Mesenchymal stem cell (in vitro differentiated cells and primary cell): ENCODE results near the gene SUGCT.

Source experiments
- DNase-seq: peaks from one replicate; pipeline ENCODE4 v3.0.0-alpha.2; 2013
- H2AFZ ChIP-seq: one replicate; pipeline ENCODE4 v1.6.1; 2013; ENCODE audit warnings: low read depth, mild to moderate bottlenecking, control low read depth, inconsistent platforms, low read length, moderate library complexity
- H2AK5ac ChIP-seq: 2 replicates; pipeline ENCODE4 v1.6.1; 2013; ENCODE audit warnings: low read length, moderate library complexity, mild to moderate bottlenecking, inconsistent platforms; ENCODE audit not compliant: severe bottlenecking
- H2BK120ac ChIP-seq: one replicate; pipeline ENCODE4 v1.6.1; 2013; ENCODE audit warnings: low read depth, mild to moderate bottlenecking, inconsistent platforms, low read length, moderate library complexity
- H2BK12ac ChIP-seq, 2 experiments: one replicate each; pipeline ENCODE4 v1.6.1; 2013; ENCODE audit warnings: inconsistent platforms in 2 of 2, low read length in 2 of 2, mild to moderate bottlenecking in 2 of 2, moderate library complexity in 2 of 2, control low read depth in 1 of 2
- H2BK15ac ChIP-seq: one replicate; pipeline ENCODE4 v1.6.1; 2013; ENCODE audit warnings: mild to moderate bottlenecking, low read depth, inconsistent platforms; ENCODE audit not compliant: poor library complexity, severe bottlenecking
- H2BK5ac ChIP-seq: 2 replicates; pipeline ENCODE4 v1.6.1; 2013; ENCODE audit warnings: low read depth, mild to moderate bottlenecking, low read length, control low read depth, inconsistent platforms; ENCODE audit not compliant: poor library complexity, severe bottlenecking
- H3K14ac ChIP-seq, 2 experiments: one replicate each; pipeline ENCODE4 v1.6.1; 2013; ENCODE audit warnings: inconsistent platforms in 2 of 2, low read length in 2 of 2, control low read depth in 1 of 2, mild to moderate bottlenecking in 1 of 2, moderate library complexity in 1 of 2
- H3K18ac ChIP-seq, 2 experiments: one replicate each; pipeline ENCODE4 v1.6.1; 2013; ENCODE audit warnings: inconsistent platforms in 2 of 2, low read length in 2 of 2, control low read depth in 1 of 2, low read depth in 1 of 2, mild to moderate bottlenecking in 1 of 2
- H3K23ac ChIP-seq, 2 experiments: one replicate each; pipeline ENCODE4 v1.6.1; 2013; ENCODE audit warnings: inconsistent platforms in 2 of 2, low read length in 2 of 2, mild to moderate bottlenecking in 2 of 2, moderate library complexity in 2 of 2, control low read depth in 1 of 2
- H3K27ac ChIP-seq: 2 replicates; pipeline ENCODE4 v1.5.1; 2013; ENCODE audit warnings: mild to moderate bottlenecking, moderate library complexity, low read length, control low read depth, inconsistent platforms; ENCODE audit not compliant: poor library complexity, severe bottlenecking
- H3K27me3 ChIP-seq, 2 experiments: 2 replicates each; pipeline versions ENCODE4 v1.6.1 to v1.7.0; 2013; ENCODE audit warnings: low read length in 2 of 2, mild to moderate bottlenecking in 2 of 2, moderate library complexity in 2 of 2, control low read depth in 1 of 2, inconsistent platforms in 1 of 2; ENCODE audit not compliant: control insufficient read depth in 1 of 2, insufficient read depth in 1 of 2
- H3K36me3 ChIP-seq, 2 experiments: 2 replicates each; pipeline versions ENCODE4 v1.6.1 to v1.7.0; 2013; ENCODE audit warnings: low read length in 2 of 2, control low read depth in 1 of 2, inconsistent platforms in 1 of 2, low read depth in 1 of 2, mild to moderate bottlenecking in 1 of 2; ENCODE audit not compliant: insufficient read depth in 2 of 2, control insufficient read depth in 1 of 2
- H3K4ac ChIP-seq, 2 experiments: one replicate each; pipeline ENCODE4 v1.6.1; 2013; ENCODE audit warnings: inconsistent platforms in 2 of 2, low read length in 2 of 2, mild to moderate bottlenecking in 2 of 2, moderate library complexity in 2 of 2, control low read depth in 1 of 2, low read depth in 1 of 2
- H3K4me1 ChIP-seq: 2 replicates; pipeline ENCODE4 v1.6.1; 2013; ENCODE audit warnings: low read depth, low read length, control low read depth; ENCODE audit not compliant: control insufficient read depth, insufficient read depth
- H3K4me2 ChIP-seq: 2 replicates; pipeline ENCODE4 v1.6.1; 2013; ENCODE audit warnings: low read length, mild to moderate bottlenecking, inconsistent platforms; ENCODE audit not compliant: poor library complexity, severe bottlenecking
- H3K4me3 ChIP-seq, 2 experiments: 2 replicates each; pipeline versions ENCODE4 v1.5.1 to v1.7.0; 2013; ENCODE audit warnings: low read length in 2 of 2, mild to moderate bottlenecking in 2 of 2, control low read depth in 1 of 2, low read depth in 1 of 2; ENCODE audit not compliant: insufficient read depth in 1 of 2
- H3K79me1 ChIP-seq: replicated peaks from 2 replicates; pipeline ENCODE4 v1.6.1; 2013; ENCODE audit warnings: mild to moderate bottlenecking, control low read depth, low read length, inconsistent platforms; ENCODE audit not compliant: poor library complexity, severe bottlenecking
- H3K9ac ChIP-seq: 2 replicates; pipeline ENCODE4 v1.7.0; 2013; ENCODE audit warnings: mild to moderate bottlenecking, low read length, moderate library complexity
- H3K9me3 ChIP-seq: 2 replicates; pipeline ENCODE4 v1.7.0; 2013; ENCODE audit warnings: mild to moderate bottlenecking, low read length; ENCODE audit not compliant: control insufficient read depth
- H4K8ac ChIP-seq: one replicate; pipeline ENCODE4 v1.6.1; 2013; ENCODE audit warnings: inconsistent platforms, mild to moderate bottlenecking, low read length, moderate library complexity
- H4K91ac ChIP-seq: one replicate; pipeline ENCODE4 v1.6.1; 2013; ENCODE audit warnings: mild to moderate bottlenecking, low read length, inconsistent platforms
- WGBS: methylation state at CpG from one replicate; pipeline ENCODE4 v1.1.7; 2013; ENCODE audit warnings: mixed read lengths; 5-methylcytosine and 5-hydroxymethylcytosine counted together

The SUGCT gene

DNA sequence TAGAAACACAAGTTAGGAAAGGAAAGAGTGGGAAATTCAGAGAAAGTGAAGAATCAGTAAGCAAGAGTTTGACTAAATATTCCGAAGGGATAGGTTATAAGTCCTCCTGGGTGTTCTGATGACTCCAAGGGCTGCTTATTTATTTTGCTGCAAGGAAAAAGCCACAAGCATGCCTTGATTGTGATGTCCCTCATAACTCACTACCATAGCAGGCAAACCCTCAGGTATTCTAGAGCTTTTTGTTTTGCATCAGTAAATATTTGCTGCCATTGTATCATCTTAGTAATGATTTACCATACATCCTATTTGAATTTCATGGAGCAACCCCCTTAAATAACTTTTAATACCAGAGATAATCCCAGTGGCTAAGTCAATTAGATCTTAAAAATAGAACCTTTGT is 688.1 kb downstream of the SUGCT start:
- Histone ChIP-seq H2BK12ac (no peak overlapping the region), H2BK120ac (no peak overlapping the region), H3K9me3 (no peaks in the 10 kb centered on the region), H3K4me3 (no peak overlapping the region), H4K8ac (no peak overlapping the region), H3K4ac (no peak overlapping the region), H2AK5ac (no peak overlapping the region), H2BK5ac (no peak overlapping the region), H4K91ac (no peak overlapping the region), H3K9ac (no peak overlapping the region), H3K23ac (no peak overlapping the region), H3K14ac (no peak overlapping the region), H3K18ac (no peak overlapping the region), H3K79me1 (no peaks in the 10 kb centered on the region), H3K27me3 (no peaks in the 10 kb centered on the region), H3K36me3 (no peaks in the 10 kb centered on the region), H2BK15ac (no peak overlapping the region), H3K4me1 (peaks cover 9% of the 10 kb centered on the region), H2AFZ (no peak overlapping the region), H3K4me2 (no peak overlapping the region), H3K27ac (no peak overlapping the region)
- 78% methylated on average over 1 of the region's 1 CpG for WGBS
- DNase-seq: no peak

DNA sequence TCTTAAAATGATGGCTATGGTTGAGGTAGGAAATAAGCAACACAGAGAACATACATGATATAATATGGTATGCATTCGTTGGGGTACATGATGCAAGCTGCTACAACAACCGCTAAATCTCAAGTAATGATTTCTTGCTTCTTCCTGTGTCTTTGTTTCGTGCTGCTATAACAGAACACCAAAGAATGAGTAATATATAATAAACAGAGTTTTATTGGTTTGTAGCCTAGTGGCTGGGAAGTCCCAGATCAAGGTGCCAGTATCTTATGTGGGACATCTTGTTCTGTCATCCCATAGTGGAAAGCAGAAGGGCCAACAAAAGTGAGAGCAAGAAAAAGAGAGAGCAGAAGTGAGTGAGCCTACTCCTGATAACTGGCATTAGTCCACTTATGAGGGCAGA is 689.7 kb downstream of the SUGCT start:
- no peak overlapping the region for H3K9ac ChIP-seq
- H3K14ac ChIP-seq: no peak overlapping the region
- H3K4ac ChIP-seq: no peak overlapping the region
- H3K36me3 ChIP-seq: no peaks in the 10 kb centered on the region
- no peak overlapping the region for H2AK5ac ChIP-seq
- H3K79me1 ChIP-seq: no peaks in the 10 kb centered on the region
- H3K23ac ChIP-seq: no peak overlapping the region
- H3K4me2 ChIP-seq: no peak overlapping the region
- no peak overlapping the region for H3K27ac ChIP-seq
- H2AFZ ChIP-seq: no peak overlapping the region
- H3K27me3 ChIP-seq: no peaks in the 10 kb centered on the region
- no peak overlapping the region for H2BK12ac ChIP-seq
- no peak overlapping the region for H4K8ac ChIP-seq
- DNase-seq: no peak
- no peaks in the 10 kb centered on the region for H3K9me3 ChIP-seq
- no peak overlapping the region for H4K91ac ChIP-seq
- H3K4me3 ChIP-seq: no peak overlapping the region
- H2BK5ac ChIP-seq: no peak overlapping the region
- H2BK120ac ChIP-seq: no peak overlapping the region
- H3K4me1 ChIP-seq: peaks cover 9% of the 10 kb centered on the region
- H2BK15ac ChIP-seq: no peak overlapping the region
- H3K18ac ChIP-seq: no peak overlapping the region
- WGBS: 100% methylated on average over 2 of the region's 3 CpGs

DNA sequence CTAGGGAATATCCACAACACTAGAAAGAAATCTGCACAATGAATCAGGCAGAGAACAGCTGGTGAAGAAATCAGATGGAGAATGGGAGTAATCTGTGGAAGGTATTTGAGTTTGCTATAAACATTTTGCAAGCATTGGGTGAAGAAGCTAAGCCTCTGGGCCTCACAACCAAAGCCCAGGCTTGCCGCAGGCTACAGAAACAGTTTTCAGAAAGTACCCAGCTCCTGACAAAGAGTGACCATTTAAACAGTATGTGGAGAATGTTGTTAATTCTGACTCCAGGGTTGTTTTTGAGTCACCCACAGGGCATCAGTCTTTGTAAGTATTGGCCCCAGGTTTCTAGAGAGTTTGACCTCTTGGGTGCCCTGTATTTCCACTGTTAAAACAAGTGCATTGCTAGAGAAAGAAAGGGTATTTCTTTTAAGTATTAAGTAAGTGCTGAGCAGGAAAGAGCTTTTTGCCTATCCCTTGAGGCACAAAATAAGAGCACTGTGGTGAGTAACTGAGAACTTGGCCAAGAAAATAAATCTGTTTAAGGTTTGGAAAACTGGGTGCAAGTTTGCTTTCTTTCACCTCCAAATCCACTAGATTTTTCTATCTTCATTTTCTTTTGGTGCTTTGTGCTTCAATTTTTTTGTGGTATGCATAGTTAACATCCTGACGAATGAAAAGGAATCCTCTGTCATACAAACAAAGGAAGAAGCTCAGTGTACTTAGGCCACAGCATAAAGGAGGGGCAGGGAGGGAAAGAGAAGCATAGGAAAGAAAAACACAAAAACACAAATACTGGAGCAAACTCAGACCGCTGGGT is 691.8 kb downstream of the SUGCT start:
- 39% methylated on average over 3 of the region's 3 CpGs for WGBS
- Histone ChIP-seq H3K4me3 (peak overlapping the region in 1 of 2 experiments; percentile 31), H3K23ac (no peak overlapping the region), H2BK12ac (peak overlapping the region; percentile 9 to 76), H2AFZ (no peak overlapping the region), H3K27ac (peak overlapping the region; percentile 87), H4K91ac (peak overlapping the region; percentile 62), H2BK15ac (no peak overlapping the region), H3K9ac (peak overlapping the region; percentile 84), H3K79me1 (peaks cover 1% of the 10 kb centered on the region), H3K4ac (peak overlapping the region in 1 of 2 experiments; percentile 5), H4K8ac (peak overlapping the region; percentile 81), H3K18ac (peak overlapping the region; percentile 31 to 87), H3K9me3 (no peaks in the 10 kb centered on the region), H2BK5ac (peak overlapping the region; percentile 46), H2BK120ac (no peak overlapping the region), H3K4me2 (no peak overlapping the region), H2AK5ac (peak overlapping the region; percentile 81), H3K27me3 (no peaks in the 10 kb centered on the region), H3K14ac (peak overlapping the region in 1 of 2 experiments; percentile 64), H3K4me1 (peaks cover 9% of the 10 kb centered on the region), H3K36me3 (no peaks in the 10 kb centered on the region)
- DNase-seq: peak; percentile 83

DNA sequence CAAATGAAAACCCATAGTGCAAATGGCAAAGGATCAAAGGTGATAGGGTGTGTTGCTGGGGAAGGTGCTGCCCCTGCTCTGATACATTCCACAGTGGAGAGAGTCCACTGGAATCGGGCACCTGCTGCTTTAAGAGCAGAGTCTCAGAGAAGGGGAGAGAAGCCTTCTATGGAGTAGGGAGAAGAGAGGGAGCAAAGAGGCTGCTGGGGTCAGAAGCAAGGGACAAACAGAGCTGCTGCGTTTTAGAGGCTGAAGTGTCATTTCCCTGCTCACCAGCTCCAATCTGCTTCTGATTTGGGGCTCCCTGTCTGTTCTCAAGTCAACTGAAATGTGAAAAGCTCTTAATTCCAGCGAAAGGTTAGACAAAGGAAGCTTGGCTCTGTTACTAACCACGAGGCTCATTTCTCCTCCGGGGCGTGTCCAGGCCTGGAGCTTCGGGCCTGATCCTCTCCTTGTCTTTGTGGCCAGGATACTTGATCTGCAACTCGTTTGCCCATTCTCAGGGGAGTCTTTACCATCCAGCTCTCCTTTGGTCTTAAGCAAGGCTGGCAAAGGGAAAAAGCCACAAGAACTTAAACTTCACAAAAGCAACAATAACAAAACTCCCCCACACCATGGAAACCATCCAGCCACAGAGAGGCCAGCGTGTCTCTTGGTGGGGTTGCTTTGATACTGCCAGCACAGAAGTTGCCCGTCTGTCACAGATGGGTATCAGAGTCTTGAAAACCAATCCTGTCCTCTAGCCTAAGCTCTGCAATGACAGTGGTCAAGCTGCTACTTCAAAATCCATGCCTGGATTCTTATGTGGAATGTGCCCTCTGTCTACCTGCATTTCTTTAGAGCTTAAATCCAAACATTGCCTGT is 692.6 kb downstream of the SUGCT start:
- Histone ChIP-seq H4K91ac (peak overlapping the region; percentile 62), H3K9ac (peak overlapping the region; percentile 84), H2BK5ac (peak overlapping the region; percentile 46), H2BK15ac (peak overlapping the region; percentile 78), H2AFZ (peak overlapping the region; percentile 36), H2BK12ac (peak overlapping the region; percentile 76 to 95), H3K14ac (peak overlapping the region in 1 of 2 experiments; percentile 64), H3K9me3 (no peaks in the 10 kb centered on the region), H2BK120ac (peak overlapping the region; percentile 51), H3K4ac (peak overlapping the region; percentile 5 to 54), H3K27me3 (no peaks in the 10 kb centered on the region), H3K23ac (no peak overlapping the region), H3K79me1 (peaks cover 1% of the 10 kb centered on the region), H4K8ac (peak overlapping the region; percentile 81), H3K4me1 (peaks cover 9% of the 10 kb centered on the region), H3K18ac (peak overlapping the region; percentile 31 to 87), H2AK5ac (peak overlapping the region; percentile 81), H3K36me3 (no peaks in the 10 kb centered on the region), H3K27ac (peak overlapping the region; percentile 87), H3K4me2 (no peak overlapping the region), H3K4me3 (peak overlapping the region in 1 of 2 experiments; percentile 31)
- WGBS: 69% methylated on average over 10 of the region's 10 CpGs
- peak; percentile 16 for DNase-seq
